ENCODE data around the gene RNGTT.
"Not testable (repeated sequence)": the region's sequence is repeated elsewhere in the genome, so short reads cannot be mapped to it uniquely, and the experiment has no call there.

Gene RNGTT

GRCh38 chr6:88910922-88911778 lies 52.3 kb downstream of the RNGTT start:
- no peak for DNase-seq (ENCODE audit: low spot score)

GRCh38 chr6:88908598-88909548 lies 54.5 kb downstream of the RNGTT start:
- no peak for DNase-seq (ENCODE audit: low spot score)

- not testable (repeated sequence) for DNase-seq (ENCODE audit: low spot score)
Measured at GRCh38 chr6:88907148-88907547, 56.3 kb downstream of the RNGTT start.

- no peak for DNase-seq (ENCODE audit: low spot score)
Measured at GRCh38 chr6:88899569-88900316, 63.7 kb downstream of the RNGTT start.

- DNase-seq (ENCODE audit: low spot score), result no peak
Measured at GRCh38 chr6:88895911-88896310, 67.5 kb downstream of the RNGTT start.

- no peak for DNase-seq (ENCODE audit: low spot score)
Measured at GRCh38 chr6:88890860-88891845, 72.3 kb downstream of the RNGTT start.

- DNase-seq (ENCODE audit: low spot score), result no peak
Measured at GRCh38 chr6:88890394-88890793, 73.0 kb downstream of the RNGTT start.

GRCh38 chr6:88884361-88884760 lies 79.1 kb downstream of the RNGTT start:
- DNase-seq (ENCODE audit: low spot score), result no peak

GRCh38 chr6:88882536-88882935 lies 80.9 kb downstream of the RNGTT start:
- no peak for DNase-seq (ENCODE audit: low spot score)

GRCh38 chr6:88881451-88881850 lies 82.0 kb downstream of the RNGTT start:
- DNase-seq (ENCODE audit: low spot score), result no peak

- DNase-seq (ENCODE audit: low spot score), result no peak
Measured at GRCh38 chr6:88880021-88880420, 83.4 kb downstream of the RNGTT start.

- DNase-seq (ENCODE audit: low spot score), result no peak
Measured at GRCh38 chr6:88877893-88878292, 85.5 kb downstream of the RNGTT start.

GRCh38 chr6:88872962-88873361 lies 90.5 kb downstream of the RNGTT start:
- DNase-seq (ENCODE audit: low spot score), result peak; percentile 7

GRCh38 chr6:88871498-88871897 lies 91.9 kb downstream of the RNGTT start:
- DNase-seq (ENCODE audit: low spot score), result no peak

- DNase-seq (ENCODE audit: low spot score), result peak; percentile 23
Measured at GRCh38 chr6:88870717-88871330, 92.6 kb downstream of the RNGTT start.

- DNase-seq (ENCODE audit: low spot score), result no peak
Measured at GRCh38 chr6:88869263-88870020, 94.0 kb downstream of the RNGTT start.

GRCh38 chr6:88867841-88868731 lies 95.3 kb downstream of the RNGTT start:
- no peak for DNase-seq (ENCODE audit: low spot score)

GRCh38 chr6:88866856-88867255 lies 96.6 kb downstream of the RNGTT start:
- no peak for DNase-seq (ENCODE audit: low spot score)

- no peak for DNase-seq (ENCODE audit: low spot score)
Measured at GRCh38 chr6:88865275-88865674, 98.1 kb downstream of the RNGTT start.

Data from HuH-7 (cell line).